ENCODE measurements around the gene PDGFD.

The PDGFD gene

DNA sequence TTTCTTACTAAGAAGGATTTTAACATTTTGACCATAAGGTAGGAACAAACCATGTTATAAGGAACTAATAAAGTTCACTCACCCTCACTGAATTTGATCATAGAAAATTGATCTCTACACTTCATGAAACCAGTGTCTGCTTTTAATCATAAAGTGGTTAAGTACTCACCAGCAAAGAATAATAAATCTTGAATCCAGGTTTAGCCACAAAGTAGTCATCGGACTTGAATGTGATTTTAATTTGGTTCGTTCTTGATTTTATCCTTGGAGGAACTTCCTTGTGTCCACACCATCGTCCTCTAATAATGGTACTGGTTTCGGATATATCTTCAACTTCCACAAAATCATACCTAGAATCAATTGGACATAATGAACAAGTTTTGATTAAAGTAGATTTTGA is 168.1 kb downstream of the PDGFD start:
- no peak for DNase-seq

GRCh38 chr11:103994518-103994917 is 169.4 kb downstream of the PDGFD start:
- DNase-seq: no peak

DNA sequence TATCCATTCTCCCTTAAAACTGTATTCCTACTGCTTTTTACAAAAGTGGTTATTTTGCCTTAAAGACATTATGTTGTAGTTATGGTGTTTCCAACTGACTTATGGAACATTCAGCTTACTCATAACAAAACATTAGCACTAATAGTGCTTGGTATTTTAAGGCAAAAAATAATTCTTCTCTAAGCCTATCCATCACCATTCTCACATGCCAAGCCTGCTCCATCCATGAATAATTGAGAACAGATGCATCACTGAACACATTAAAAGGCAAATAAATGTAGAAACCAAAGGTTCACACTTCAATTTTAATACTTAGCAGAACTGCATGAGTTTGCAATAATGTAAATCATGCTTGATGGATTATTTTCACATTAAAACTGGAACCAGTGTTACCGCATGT is 169.9 kb downstream of the PDGFD start:
- no peak for DNase-seq

- no peak for DNase-seq
Observed at GRCh38 chr11:103993507-103993906, 170.4 kb downstream of the PDGFD start.

DNA sequence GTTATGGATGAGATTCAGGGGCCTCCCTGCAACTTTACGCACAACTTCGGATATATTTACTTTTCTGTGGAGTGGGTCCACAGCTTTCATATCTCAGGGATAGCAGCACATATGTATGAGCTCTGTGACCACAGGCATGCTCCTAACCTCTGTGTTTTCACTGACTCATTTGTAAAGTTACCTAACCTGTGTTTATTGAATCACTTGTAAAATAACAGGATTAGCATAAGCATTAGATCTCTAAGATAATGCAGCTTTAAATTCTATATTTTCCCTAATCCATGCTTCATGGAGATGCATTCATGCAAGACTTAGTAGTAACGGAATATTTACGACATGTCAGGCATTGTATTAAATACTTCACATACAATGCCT is 175.4 kb downstream of the PDGFD start:
- DNase-seq: no peak

GRCh38 chr11:103987629-103988594 is 176.0 kb downstream of the PDGFD start:
- no peak for DNase-seq

DNA sequence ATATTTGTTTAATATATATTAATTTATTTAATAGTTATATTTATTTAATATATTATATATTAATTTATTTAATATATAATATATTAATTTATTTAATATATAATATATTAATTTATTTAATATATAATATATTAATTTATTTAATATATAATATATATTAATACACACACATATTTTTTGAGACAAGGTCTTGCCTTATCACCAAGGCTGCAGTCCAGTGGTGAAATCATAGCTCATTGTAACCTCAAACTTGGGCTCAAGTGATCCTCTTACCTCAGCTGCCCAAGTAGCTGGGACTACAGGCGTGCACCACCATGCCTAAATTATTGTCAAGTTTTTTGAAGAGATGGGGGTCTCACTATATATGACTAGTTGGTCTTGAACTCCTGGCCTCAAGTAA is 178.9 kb downstream of the PDGFD start:
- DNase-seq: no peak

GRCh38 chr11:103980108-103980507 is 183.8 kb downstream of the PDGFD start:
- DNase-seq: no peak

- no peak for DNase-seq
Observed at GRCh38 chr11:103978616-103979595, 185.0 kb downstream of the PDGFD start.

GRCh38 chr11:103972013-103972412 is 191.9 kb downstream of the PDGFD start:
- DNase-seq: no peak

DNA sequence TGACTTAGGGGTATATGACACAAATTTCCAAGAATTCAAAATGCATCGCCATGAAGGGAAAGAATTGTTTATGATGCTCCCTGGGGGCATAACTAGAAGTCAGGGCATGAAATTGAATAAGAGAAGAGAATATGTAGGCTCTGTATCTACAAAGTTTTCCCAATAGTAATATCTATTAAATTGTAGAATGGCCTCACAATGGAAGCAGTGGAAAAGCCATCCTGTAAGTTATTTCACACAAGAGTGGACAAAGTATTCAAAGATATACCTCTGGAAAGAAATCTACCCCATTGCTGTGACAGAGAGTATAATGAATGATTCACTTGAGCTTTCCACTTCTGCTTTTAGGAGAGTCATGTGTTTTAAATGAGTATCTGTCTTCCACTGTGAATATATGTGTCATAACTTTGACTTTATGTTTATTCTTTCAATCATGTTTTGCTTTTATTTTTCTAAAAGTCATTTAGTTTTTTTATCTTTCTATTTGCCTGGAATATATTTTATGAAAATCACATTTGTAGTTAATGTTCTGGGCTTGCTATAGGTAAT is 193.2 kb downstream of the PDGFD start:
- DNase-seq: no peak

- DNase-seq: no peak
Observed at GRCh38 chr11:103968685-103969084, 195.3 kb downstream of the PDGFD start.

- DNase-seq: no peak
Observed at GRCh38 chr11:103967985-103968384, 196.0 kb downstream of the PDGFD start.

- no peak for DNase-seq
Observed at GRCh38 chr11:103964390-103964789, 199.6 kb downstream of the PDGFD start.

GRCh38 chr11:103963648-103964047 is 200.3 kb downstream of the PDGFD start:
- no peak for DNase-seq

GRCh38 chr11:103961010-103961409 is 202.9 kb downstream of the PDGFD start:
- no peak for DNase-seq

- no peak for DNase-seq
Observed at GRCh38 chr11:103960108-103960507, 203.8 kb downstream of the PDGFD start.

GRCh38 chr11:103959279-103959942 is 204.5 kb downstream of the PDGFD start:
- DNase-seq: no peak

DNA sequence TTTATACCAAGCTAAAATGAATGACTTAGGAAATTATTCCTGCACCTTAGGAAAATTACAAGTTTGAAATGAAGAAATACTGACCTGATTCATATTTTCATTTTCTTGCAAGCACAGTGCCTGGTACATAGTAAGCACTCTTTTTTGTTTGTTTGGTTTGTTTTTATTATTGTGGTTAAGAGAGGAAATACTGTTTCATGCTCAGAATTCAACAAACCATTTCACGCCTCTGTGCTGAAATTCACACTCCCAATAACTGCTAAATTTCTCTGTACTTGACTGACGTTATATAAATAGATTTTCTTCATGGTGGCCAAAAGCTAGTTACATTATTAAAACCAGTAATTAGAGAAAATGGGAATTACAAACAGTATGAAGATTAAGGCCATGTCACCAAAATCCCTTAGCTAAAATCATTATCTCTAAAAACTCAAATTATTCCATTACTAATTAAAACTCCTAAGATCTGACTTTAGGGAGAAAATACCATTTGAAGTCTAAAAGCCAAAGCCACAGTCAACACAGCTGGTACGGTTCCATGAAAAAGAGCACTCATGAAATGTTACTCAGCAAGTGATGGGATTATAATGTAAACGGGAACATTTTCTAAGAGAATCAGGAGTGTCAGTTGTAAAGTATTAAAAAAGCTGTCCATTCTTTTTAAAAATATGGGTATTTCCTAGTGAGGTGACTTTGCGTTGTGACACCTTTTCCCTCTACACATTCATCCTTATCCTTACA is 205.3 kb downstream of the PDGFD start:
- no peak for DNase-seq

DNA sequence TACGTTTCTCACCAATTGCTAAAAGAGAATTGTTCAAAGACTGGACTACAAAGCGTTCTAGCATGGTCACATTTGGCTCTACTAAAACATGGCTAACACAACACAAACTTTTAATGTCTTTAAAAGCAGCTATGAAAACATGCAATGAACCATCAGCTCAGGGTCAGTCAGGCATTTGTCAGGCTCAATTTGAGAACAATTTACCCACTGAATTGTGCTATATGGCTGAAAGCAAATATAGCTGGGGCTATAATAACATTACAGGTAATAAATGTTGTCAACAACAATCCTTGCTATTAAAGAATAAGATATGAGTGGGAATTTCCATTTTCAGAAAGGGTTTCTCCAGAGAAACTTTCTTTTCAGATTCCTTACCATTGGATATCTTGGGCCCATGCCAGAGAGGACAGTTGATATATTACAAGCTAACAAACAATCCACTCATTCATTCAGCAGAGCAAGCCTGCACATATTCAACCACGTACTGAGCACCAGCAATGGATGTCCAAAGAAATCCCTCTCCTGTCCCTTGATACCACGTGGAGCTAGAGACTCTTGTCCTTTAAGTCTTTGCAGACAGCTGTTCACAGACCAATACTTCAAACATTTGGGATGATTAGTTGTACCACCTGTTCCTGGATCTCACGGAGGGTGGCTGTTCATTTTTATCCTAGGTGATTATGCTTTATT is 210.0 kb downstream of the PDGFD start:
- no peak for DNase-seq

GRCh38 chr11:103949781-103950180 is 214.2 kb downstream of the PDGFD start:
- DNase-seq: no peak
